T-cell (primary cell): ENCODE data around the gene FHIT. TPM values are rescaled to one million over a fixed set of nuclear protein-coding genes. Genes with fewer than 3 reads are reported as not detected.

Source experiments
- ATAC-seq, 4 experiments: fragments of 200-7000 bp in 3 of 4; fragments of 150-1000 bp in 1 of 4; cut with Tn5 transposase; replicated peaks in 1 of 4; 1 replicate in 3 of 4; 2 replicates in 1 of 4; pipeline ENCODE4 v1.10.0; 2021; ENCODE audit warnings: moderate library complexity in 3 of 4, mild to moderate bottlenecking in 2 of 4, moderate number of reproducible peaks in 1 of 4
- CTCF ChIA-PET, 2 donors: fragments of 300-600 bp; sonication (Branson Sonifier 250); formaldehyde crosslinking; loops; one replicate each; lab custom pipeline; 2022; ENCODE audit warnings: antibody characterized with exemption in 2 of 2; lab: Charles Lee
- POLR2A ChIA-PET, 2 donors: fragments of 300-600 bp; sonication (Branson Sonifier 250); formaldehyde crosslinking; loops; one replicate each; lab custom pipeline; 2022; ENCODE audit warnings: antibody characterized with exemption in 2 of 2; lab: Charles Lee
- DNase-seq, 35 experiments: peaks; one replicate each; pipeline versions ENCODE4 v3.0.0 to v3.0.0-alpha.2; 2013 to 2023
- H3K27ac ChIP-seq: one replicate; pipeline ENCODE4 v1.5.1; 2013; ENCODE audit warnings: low read length
- H3K27me3 ChIP-seq, 2 experiments: replicated peaks in 1 of 2; 1 replicate in 1 of 2; 2 replicates in 1 of 2; pipeline versions ENCODE4 v1.6.1 to v1.7.0; 2013; ENCODE audit warnings: low read length in 1 of 2, mixed read lengths in 1 of 2; ENCODE audit not compliant: control insufficient read depth in 2 of 2, insufficient read depth in 2 of 2; ENCODE audit errors: extremely low read depth in 1 of 2
- H3K36me3 ChIP-seq, 2 donors: 1 replicate in 1 of 2; 2 replicates in 1 of 2; pipeline versions ENCODE4 v1.6.1 to v1.7.0; 2013; ENCODE audit warnings: low read length in 1 of 2; ENCODE audit not compliant: control insufficient read depth in 2 of 2, insufficient read depth in 1 of 2; ENCODE audit errors: extremely low read depth in 1 of 2
- H3K4me1 ChIP-seq, 2 experiments: 1 replicate in 1 of 2; 2 replicates in 1 of 2; pipeline versions ENCODE4 v1.6.1 to v1.7.0; 2013; ENCODE audit warnings: low read length in 2 of 2, mixed read lengths in 1 of 2; ENCODE audit not compliant: insufficient read depth in 2 of 2, control insufficient read depth in 1 of 2; ENCODE audit errors: extremely low read depth in 1 of 2
- H3K4me3 ChIP-seq, 2 donors: 1 replicate in 1 of 2; 2 replicates in 1 of 2; pipeline versions ENCODE4 v1.5.1 to v1.7.0; 2013; ENCODE audit warnings: mild to moderate bottlenecking in 2 of 2, low read length in 1 of 2, moderate library complexity in 1 of 2; ENCODE audit not compliant: control insufficient read depth in 1 of 2; ENCODE audit errors: extremely low read depth in 1 of 2
- H3K9me3 ChIP-seq: 2 replicates; pipeline ENCODE4 v1.7.0; 2013
- H3K27ac Mint-ChIP-seq, 2 donors: one replicate each; pipeline ENCODE4 v1.8.0; 2020 to 2021; ENCODE audit warnings: mild to moderate bottlenecking in 2 of 2, mixed read lengths in 2 of 2
- H3K27me3 Mint-ChIP-seq, 2 donors: one replicate each; pipeline ENCODE4 v1.8.0; 2021 to 2022; ENCODE audit warnings: mixed read lengths in 2 of 2
- H3K36me3 Mint-ChIP-seq: one replicate; pipeline ENCODE4 v1.8.0; 2021; ENCODE audit warnings: mixed read lengths
- H3K4me1 Mint-ChIP-seq, 3 donors: one replicate each; pipeline ENCODE4 v1.8.0; 2020 to 2022; ENCODE audit warnings: mixed read lengths in 3 of 3, mild to moderate bottlenecking in 1 of 3
- H3K4me3 Mint-ChIP-seq, 3 donors: one replicate each; pipeline ENCODE4 v1.8.0; 2020 to 2022; ENCODE audit warnings: mild to moderate bottlenecking in 3 of 3, mixed read lengths in 3 of 3, moderate library complexity in 3 of 3
- H3K9me3 Mint-ChIP-seq, 3 donors: one replicate each; pipeline ENCODE4 v1.8.0; 2020 to 2022; ENCODE audit warnings: mixed read lengths in 3 of 3
- WGBS: methylation state at CpG from one replicate; pipeline ENCODE4 v1.1.5; 2013; ENCODE audit warnings: missing lambda C conversion rate; ENCODE audit not compliant: insufficient coverage; 5-methylcytosine and 5-hydroxymethylcytosine counted together
- total RNA-seq, 35 experiments: library from RNA in 6 of 35; stranded (reverse) in 6 of 35; fragments of 120-200 nt in 1 of 35; gene quantifications; one replicate each; pipeline versions ENCODE4 v1.2.1 to v1.2.4 and lab custom pipeline; 2013 to 2026

The FHIT gene
- total RNA-seq, 5 donors from 2014 or later (not counting 1 experiment from before 2014, with no cell fraction given): 33.1 to 197 (median 78.3) TPM

DNA sequence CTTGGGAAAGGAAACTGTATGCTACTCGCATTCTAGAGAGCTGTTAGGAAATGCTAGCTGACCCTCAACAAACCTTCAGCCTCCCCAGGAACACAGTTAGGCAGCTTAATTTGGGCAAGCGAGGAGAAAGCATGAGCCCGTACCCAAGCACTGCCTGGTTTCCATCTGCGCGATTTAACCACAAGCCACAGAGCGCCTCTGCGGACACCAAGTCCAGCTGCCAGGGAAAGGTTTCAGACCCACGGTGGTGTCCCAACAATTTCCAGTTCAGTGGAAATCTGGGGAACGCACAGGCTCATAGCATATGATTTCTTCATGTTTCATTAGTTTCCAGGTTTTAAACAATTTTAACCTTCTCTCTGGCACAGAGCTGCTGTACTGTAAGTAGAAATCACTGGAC is 617.6 kb downstream of the FHIT start:
- WGBS: 85% methylated on average over 7 of the region's 9 CpGs
- H3K4me1 ChIP-seq: no peaks in the 10 kb centered on the region
- no peaks in the 10 kb centered on the region for H3K36me3 ChIP-seq
- CTCF ChIA-PET: no interaction called here
- no peak overlapping the region for H3K4me3 ChIP-seq
- Mint-ChIP-seq H3K9me3 (peaks cover 0 to 3% (median 0%) of the 10 kb centered on the region in 3 donors), H3K27ac (no peak overlapping the region), H3K36me3 (no peaks in the 10 kb centered on the region), H3K4me1 (no peaks in the 10 kb centered on the region), H3K27me3 (peaks cover 0 to 7% of the 10 kb centered on the region in 2 donors), H3K4me3 (no peak overlapping the region)
- H3K9me3 ChIP-seq: no peaks in the 10 kb centered on the region
- no peaks in the 10 kb centered on the region for H3K27me3 ChIP-seq
- ATAC-seq (no peak), DNase-seq (no peak)
- POLR2A ChIA-PET: interaction anchor here in 1 of 2 donors (0.6 kb wide), 1 partner anchor 927 kb away, joined by 8 read pairs; no protein-coding TSS in a partner anchor
- H3K27ac ChIP-seq: no peak overlapping the region

- WGBS: 91% methylated on average over 7 of the region's 8 CpGs
- H3K4me3 ChIP-seq: no peak overlapping the region
- no peaks in the 10 kb centered on the region for H3K4me1 ChIP-seq
- Mint-ChIP-seq H3K27ac (no peak overlapping the region), H3K9me3 (no peaks in the 10 kb centered on the region), H3K4me1 (no peaks in the 10 kb centered on the region), H3K4me3 (no peak overlapping the region), H3K36me3 (no peaks in the 10 kb centered on the region), H3K27me3 (peaks cover 0 to 7% of the 10 kb centered on the region in 2 donors)
- H3K36me3 ChIP-seq: no peaks in the 10 kb centered on the region
- H3K9me3 ChIP-seq: no peaks in the 10 kb centered on the region
- POLR2A ChIA-PET: no interaction called here
- DNase-seq: no peak
- no peak overlapping the region for H3K27ac ChIP-seq
- no peak for ATAC-seq
- CTCF ChIA-PET: no interaction called here
- H3K27me3 ChIP-seq: no peaks in the 10 kb centered on the region
Measured at GRCh38 chr3:60631509-60631908, 619.7 kb downstream of the FHIT start.

DNA sequence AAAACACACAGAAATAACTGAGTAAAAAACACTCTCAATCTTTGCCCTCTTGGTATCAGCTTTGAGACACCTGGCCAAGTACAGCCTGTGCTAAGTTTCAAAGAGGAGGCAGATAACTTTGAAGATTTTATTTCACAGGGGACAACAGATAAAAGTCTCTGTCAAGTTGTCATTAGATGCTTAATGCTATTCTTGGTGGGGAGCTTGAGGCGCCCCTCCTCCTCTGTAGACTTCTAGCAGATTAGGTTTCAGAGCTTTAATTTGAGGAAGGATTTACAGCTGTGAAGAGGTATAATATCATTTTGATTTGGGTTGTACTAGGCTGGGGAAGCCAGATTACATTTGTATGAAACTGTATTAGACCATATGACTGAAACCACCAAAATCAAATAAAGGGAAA is 620.3 kb downstream of the FHIT start:
- DNase-seq: no peak
- WGBS: no CpG with 5 or more reads among the region's 1 CpG
- CTCF ChIA-PET: no interaction called here

GRCh38 chr3:60629816-60630215 is 621.4 kb downstream of the FHIT start:
- no peak for ATAC-seq
- POLR2A ChIA-PET: no interaction called here
- Histone ChIP-seq H3K36me3 (no peaks in the 10 kb centered on the region), H3K4me3 (no peak overlapping the region), H3K27me3 (no peaks in the 10 kb centered on the region), H3K4me1 (no peaks in the 10 kb centered on the region), H3K27ac (no peak overlapping the region), H3K9me3 (no peaks in the 10 kb centered on the region)
- DNase-seq: no peak
- CTCF ChIA-PET: no interaction called here
- no peaks in the 10 kb centered on the region for H3K4me1 Mint-ChIP-seq
- H3K27me3 Mint-ChIP-seq: peaks cover 0 to 7% of the 10 kb centered on the region in 2 donors
- no peaks in the 10 kb centered on the region for H3K9me3 Mint-ChIP-seq
- no peaks in the 10 kb centered on the region for H3K36me3 Mint-ChIP-seq
- H3K27ac Mint-ChIP-seq: no peak overlapping the region
- WGBS: no CpG with 5 or more reads among the region's 2 CpGs
- no peak overlapping the region for H3K4me3 Mint-ChIP-seq

More for the DNA sequence above, 620.3 kb downstream of the FHIT start:
- Mint-ChIP-seq H3K9me3 (no peaks in the 10 kb centered on the region), H3K36me3 (no peaks in the 10 kb centered on the region), H3K27ac (no peak overlapping the region), H3K4me3 (no peak overlapping the region), H3K4me1 (no peaks in the 10 kb centered on the region), H3K27me3 (peaks cover 0 to 7% of the 10 kb centered on the region in 2 donors)
- H3K27me3 ChIP-seq: no peaks in the 10 kb centered on the region
- no peak overlapping the region for H3K27ac ChIP-seq
- H3K9me3 ChIP-seq: no peaks in the 10 kb centered on the region
- H3K36me3 ChIP-seq: no peaks in the 10 kb centered on the region
- no peaks in the 10 kb centered on the region for H3K4me1 ChIP-seq
- no peak overlapping the region for H3K4me3 ChIP-seq
- POLR2A ChIA-PET: no interaction called here
- no peak for ATAC-seq

GRCh38 chr3:60622349-60622748 is 628.9 kb downstream of the FHIT start:
- Mint-ChIP-seq H3K27me3 (no peaks in the 10 kb centered on the region), H3K36me3 (no peaks in the 10 kb centered on the region), H3K4me1 (no peaks in the 10 kb centered on the region), H3K4me3 (no peak overlapping the region), H3K9me3 (peaks cover 0 to 5% (median 0%) of the 10 kb centered on the region in 3 donors), H3K27ac (no peak overlapping the region)
- DNase-seq (no peak), ATAC-seq (no peak)
- POLR2A ChIA-PET: no interaction called here
- no peak overlapping the region for H3K4me3 ChIP-seq
- WGBS: no CpG with 5 or more reads among the region's 1 CpG
- H3K9me3 ChIP-seq: no peaks in the 10 kb centered on the region
- H3K36me3 ChIP-seq: no peaks in the 10 kb centered on the region
- CTCF ChIA-PET: no interaction called here
- H3K27ac ChIP-seq: no peak overlapping the region
- H3K4me1 ChIP-seq: no peaks in the 10 kb centered on the region
- no peaks in the 10 kb centered on the region for H3K27me3 ChIP-seq

GRCh38 chr3:60617188-60617587 is 634.1 kb downstream of the FHIT start:
- ATAC-seq: no peak
- H3K27ac Mint-ChIP-seq: no peak overlapping the region
- WGBS: no CpG with 5 or more reads among the region's 2 CpGs
- Histone ChIP-seq H3K27ac (no peak overlapping the region), H3K4me3 (no peak overlapping the region), H3K4me1 (no peaks in the 10 kb centered on the region), H3K27me3 (no peaks in the 10 kb centered on the region), H3K36me3 (no peaks in the 10 kb centered on the region), H3K9me3 (no peaks in the 10 kb centered on the region)
- H3K9me3 Mint-ChIP-seq: peaks cover 0 to 10% (median 0%) of the 10 kb centered on the region in 3 donors
- POLR2A ChIA-PET: no interaction called here
- CTCF ChIA-PET: no interaction called here
- H3K27me3 Mint-ChIP-seq: no peaks in the 10 kb centered on the region
- DNase-seq: no peak
- H3K4me3 Mint-ChIP-seq: no peak overlapping the region
- H3K4me1 Mint-ChIP-seq: no peaks in the 10 kb centered on the region
- no peaks in the 10 kb centered on the region for H3K36me3 Mint-ChIP-seq
